Retinal pigment epithelial cell (primary cell): ENCODE measurements around the gene YAE1.
A peak's percentile ranks its signal among the peaks of the same experiment; 100 is the strongest.

Experiments
- DNase-seq: peaks from one replicate; pipeline ENCODE4 v3.0.0-alpha.2; 2010; ENCODE audit warnings: low read depth
- H3K4me3 ChIP-seq: 2 replicates; pipeline ENCODE4 v1.5.1; 2011; ENCODE audit warnings: mild to moderate bottlenecking, low read length, control low read depth, moderate library complexity
- CTCF ChIP-seq: conservative IDR thresholded peaks from 2 replicates; pipeline ENCODE4 v1.5.1; 2011; ENCODE audit warnings: low read depth, low read length, control low read depth, inconsistent platforms

The YAE1 gene

GRCh38 chr7:39565538-39565937, 666 bp upstream of the YAE1 start:
- TF ChIP-seq CTCF = no peak
- peak overlapping the region; percentile 96 for H3K4me3 ChIP-seq
- no peak for DNase-seq

GRCh38 chr7:39567294-39567693, 1.1 kb downstream of the YAE1 start:
- H3K4me3 ChIP-seq = peak overlapping the region; percentile 96
- TF ChIP-seq CTCF = no peak
- no peak for DNase-seq

- H3K4me3 ChIP-seq = no peak overlapping the region
- no peak for TF ChIP-seq CTCF
- DNase-seq = no peak
Measured at GRCh38 chr7:39574673-39575349, 8.6 kb downstream of the YAE1 start.

GRCh38 chr7:39577229-39577874, 11.1 kb downstream of the YAE1 start:
- DNase-seq = no peak
- H3K4me3 ChIP-seq = no peak overlapping the region
- no peak for TF ChIP-seq CTCF

GRCh38 chr7:39580149-39580874, 14.1 kb downstream of the YAE1 start:
- DNase-seq = peak; percentile 89
- no peak overlapping the region for H3K4me3 ChIP-seq
- peak; percentile 78 for TF ChIP-seq CTCF

GRCh38 chr7:39582536-39582935, 16.3 kb downstream of the YAE1 start:
- TF ChIP-seq CTCF = no peak
- H3K4me3 ChIP-seq = no peak overlapping the region
- no peak for DNase-seq
